Measurements from ENCODE around the gene MS4A3. TPM values are rescaled to one million over a fixed set of nuclear protein-coding genes. Genes with fewer than 3 reads are reported as not detected.
"Not testable (repeated sequence)": the region's sequence is repeated elsewhere in the genome, so short reads cannot be mapped to it uniquely, and the experiment has no call there.

MS4A3 gene
- total and polyA plus RNA-seq, 10 of the 15 experiments (the other 5 are each of a cell fraction or from before 2014, with no cell fraction given) = 0.13 TPM; not detected in 9

DNA sequence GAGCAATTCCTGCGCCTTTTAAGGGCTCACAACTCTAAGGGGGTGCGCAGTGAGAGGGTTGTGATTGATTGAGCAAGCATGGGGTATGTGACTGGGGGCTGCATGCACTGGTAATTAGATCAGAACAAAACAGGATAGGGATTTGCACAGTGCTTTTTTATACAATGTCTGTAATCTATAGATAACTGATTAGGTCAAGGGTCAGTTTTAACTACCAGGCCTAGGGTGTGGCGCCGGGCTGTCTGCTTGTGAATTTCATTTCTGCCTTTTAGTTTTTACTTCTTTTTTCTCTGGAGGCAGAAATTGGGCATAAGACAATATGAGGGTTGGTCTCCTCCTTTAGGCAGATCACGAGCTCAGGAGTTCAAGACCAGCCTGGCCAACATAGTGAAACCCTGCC, 52.2 kb downstream of the MS4A3 start:
- 58% methylated on average over 5 of the region's 5 CpGs for WGBS (ENCODE audit: insufficient coverage, insufficient replicate concordance, low lambda C conversion rate, missing lambda C conversion rate)
- H3K9me3 ChIP-seq (replicated peaks; ENCODE audit: control insufficient read depth, insufficient read depth, low read length); CTCF ChIA-PET; H3K27me3 ChIP-seq (replicated peaks in 1 of 2; ENCODE audit: control insufficient read depth in 2 of 2, insufficient read depth in 2 of 2, low read length in 1 of 2); in situ Hi-C loops (cut with MboI); H3K4me1 ChIP-seq (ENCODE audit: control insufficient read depth, insufficient read depth, low read length); H2AFZ ChIP-seq (ENCODE audit: control insufficient read depth, low read depth, low read length); H3K27ac ChIP-seq (ENCODE audit: control insufficient read depth, insufficient read depth); intact Hi-C loops (cut with micrococcal nuclease; ENCODE audit: unreplicated experiment); H3K4me3 ChIP-seq; H3K9ac ChIP-seq (ENCODE audit: control insufficient read depth, insufficient read depth, low read length); POLR2A ChIA-PET; ATAC-seq; FAIRE-seq; SMC1A ChIA-PET (ENCODE audit: uncharacterized antibody, unreplicated experiment); H4K20me1 ChIP-seq (ENCODE audit: control insufficient read depth, insufficient read depth); DNase-seq (ENCODE audit: low read depth, low spot score); H3K36me3 ChIP-seq (ENCODE audit: control insufficient read depth in 2 of 2, insufficient read depth in 2 of 2, low read length in 1 of 2); BruUV-seq (replicated peaks); H3K79me2 ChIP-seq (ENCODE audit: control insufficient read depth, insufficient read depth, low read length); H3K4me2 ChIP-seq (ENCODE audit: control insufficient read depth, insufficient read depth); RAD21 ChIA-PET (ENCODE audit: unreplicated experiment): not testable (repeated sequence)

DNA sequence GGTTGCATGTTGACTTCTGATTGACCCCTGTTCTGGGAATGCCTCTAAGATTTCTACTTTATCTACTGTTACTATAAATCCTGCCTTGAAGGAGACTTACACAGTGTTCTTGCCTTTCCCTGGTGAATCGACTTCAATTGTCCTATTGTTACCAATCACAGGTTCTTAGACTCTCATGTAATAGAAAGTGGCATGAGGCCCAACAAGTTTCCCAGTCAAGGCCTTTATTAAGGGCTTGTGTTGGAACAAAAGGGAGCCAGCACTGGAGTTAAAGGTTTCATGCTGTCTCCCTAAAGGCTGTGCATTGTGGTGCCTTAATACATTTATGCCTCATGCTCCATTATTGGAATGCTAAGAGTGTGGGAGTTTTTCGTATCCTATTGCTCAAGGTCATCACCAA, 55.3 kb downstream of the MS4A3 start:
- H2AFZ ChIP-seq (ENCODE audit: control insufficient read depth, low read depth, low read length) = no peak overlapping the region
- no peaks in the 10 kb centered on the region for H3K36me3 ChIP-seq (ENCODE audit: control insufficient read depth in 2 of 2, insufficient read depth in 2 of 2, low read length in 1 of 2)
- ChIA-PET POLR2A (no interaction called here), SMC1A (ENCODE audit: uncharacterized antibody, unreplicated experiment) (no interaction called here), RAD21 (ENCODE audit: unreplicated experiment) (no interaction called here), CTCF (no interaction called here)
- H3K4me3 ChIP-seq = no peak overlapping the region
- no peak overlapping the region for H3K27ac ChIP-seq (ENCODE audit: control insufficient read depth, insufficient read depth)
- H3K4me2 ChIP-seq (ENCODE audit: control insufficient read depth, insufficient read depth) = no peak overlapping the region
- no TSS peak for BruUV-seq (replicated peaks)
- intact Hi-C loops (cut with micrococcal nuclease; ENCODE audit: unreplicated experiment) (no loop called here), in situ Hi-C loops (cut with MboI) (no loop called here)
- H3K4me1 ChIP-seq (ENCODE audit: control insufficient read depth, insufficient read depth, low read length) = no peaks in the 10 kb centered on the region
- no peak for DNase-seq (ENCODE audit: low read depth, low spot score)
- ATAC-seq = no peak
- no peaks in the 10 kb centered on the region for H4K20me1 ChIP-seq (ENCODE audit: control insufficient read depth, insufficient read depth)
- WGBS (ENCODE audit: insufficient coverage, insufficient replicate concordance, low lambda C conversion rate, missing lambda C conversion rate) = 0% methylated on average over 2 of the region's 2 CpGs
- H3K79me2 ChIP-seq (ENCODE audit: control insufficient read depth, insufficient read depth, low read length) = no peaks in the 10 kb centered on the region
- no peak for FAIRE-seq
- no peaks in the 10 kb centered on the region for H3K9me3 ChIP-seq (replicated peaks; ENCODE audit: control insufficient read depth, insufficient read depth, low read length)
- H3K9ac ChIP-seq (ENCODE audit: control insufficient read depth, insufficient read depth, low read length) = no peak overlapping the region
- H3K27me3 ChIP-seq (replicated peaks in 1 of 2; ENCODE audit: control insufficient read depth in 2 of 2, insufficient read depth in 2 of 2, low read length in 1 of 2) = no peaks in the 10 kb centered on the region; a peak in 1 of 4 replicates
- TF ChIP-seq TCF12 (IDR thresholded peaks at IDR 0.05; ENCODE audit: low read depth, low read length) (no peak), SUZ12 (IDR thresholded peaks at IDR 0.05; ENCODE audit: unreplicated experiment) (no peak), BRCA1 (IDR thresholded peaks at IDR 0.05; ENCODE audit: low read depth, low read length) (no peak), SPI1 (IDR thresholded peaks at IDR 0.05; ENCODE audit: borderline replicate concordance, insufficient read depth, low read depth, low read length) (no peak), LARP7 (IDR thresholded peaks at IDR 0.05) (no peak), BMI1 (IDR thresholded peaks at IDR 0.05; ENCODE audit: borderline replicate concordance) (no peak), STAT1 (conservative IDR thresholded peaks at IDR 0.05) (no peak), BHLHE40 (IDR thresholded peaks at IDR 0.05; ENCODE audit: borderline replicate concordance in 1 of 2, low read depth in 2 of 2, low read length in 1 of 2) (no peak), CBX3 (IDR thresholded peaks at IDR 0.05; ENCODE audit: borderline replicate concordance, low read depth) (no peak)
- TF ChIP-seq, protein P1, sequence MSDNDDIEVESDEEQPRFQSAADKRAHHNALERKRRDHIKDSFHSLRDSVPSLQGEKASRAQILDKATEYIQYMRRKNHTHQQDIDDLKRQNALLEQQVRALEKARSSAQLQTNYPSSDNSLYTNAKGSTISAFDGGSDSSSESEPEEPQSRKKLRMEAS (IDR thresholded peaks at IDR 0.05; ENCODE audit: low read depth, low read length) = no peak
- TF ChIP-seq, protein P2, sequence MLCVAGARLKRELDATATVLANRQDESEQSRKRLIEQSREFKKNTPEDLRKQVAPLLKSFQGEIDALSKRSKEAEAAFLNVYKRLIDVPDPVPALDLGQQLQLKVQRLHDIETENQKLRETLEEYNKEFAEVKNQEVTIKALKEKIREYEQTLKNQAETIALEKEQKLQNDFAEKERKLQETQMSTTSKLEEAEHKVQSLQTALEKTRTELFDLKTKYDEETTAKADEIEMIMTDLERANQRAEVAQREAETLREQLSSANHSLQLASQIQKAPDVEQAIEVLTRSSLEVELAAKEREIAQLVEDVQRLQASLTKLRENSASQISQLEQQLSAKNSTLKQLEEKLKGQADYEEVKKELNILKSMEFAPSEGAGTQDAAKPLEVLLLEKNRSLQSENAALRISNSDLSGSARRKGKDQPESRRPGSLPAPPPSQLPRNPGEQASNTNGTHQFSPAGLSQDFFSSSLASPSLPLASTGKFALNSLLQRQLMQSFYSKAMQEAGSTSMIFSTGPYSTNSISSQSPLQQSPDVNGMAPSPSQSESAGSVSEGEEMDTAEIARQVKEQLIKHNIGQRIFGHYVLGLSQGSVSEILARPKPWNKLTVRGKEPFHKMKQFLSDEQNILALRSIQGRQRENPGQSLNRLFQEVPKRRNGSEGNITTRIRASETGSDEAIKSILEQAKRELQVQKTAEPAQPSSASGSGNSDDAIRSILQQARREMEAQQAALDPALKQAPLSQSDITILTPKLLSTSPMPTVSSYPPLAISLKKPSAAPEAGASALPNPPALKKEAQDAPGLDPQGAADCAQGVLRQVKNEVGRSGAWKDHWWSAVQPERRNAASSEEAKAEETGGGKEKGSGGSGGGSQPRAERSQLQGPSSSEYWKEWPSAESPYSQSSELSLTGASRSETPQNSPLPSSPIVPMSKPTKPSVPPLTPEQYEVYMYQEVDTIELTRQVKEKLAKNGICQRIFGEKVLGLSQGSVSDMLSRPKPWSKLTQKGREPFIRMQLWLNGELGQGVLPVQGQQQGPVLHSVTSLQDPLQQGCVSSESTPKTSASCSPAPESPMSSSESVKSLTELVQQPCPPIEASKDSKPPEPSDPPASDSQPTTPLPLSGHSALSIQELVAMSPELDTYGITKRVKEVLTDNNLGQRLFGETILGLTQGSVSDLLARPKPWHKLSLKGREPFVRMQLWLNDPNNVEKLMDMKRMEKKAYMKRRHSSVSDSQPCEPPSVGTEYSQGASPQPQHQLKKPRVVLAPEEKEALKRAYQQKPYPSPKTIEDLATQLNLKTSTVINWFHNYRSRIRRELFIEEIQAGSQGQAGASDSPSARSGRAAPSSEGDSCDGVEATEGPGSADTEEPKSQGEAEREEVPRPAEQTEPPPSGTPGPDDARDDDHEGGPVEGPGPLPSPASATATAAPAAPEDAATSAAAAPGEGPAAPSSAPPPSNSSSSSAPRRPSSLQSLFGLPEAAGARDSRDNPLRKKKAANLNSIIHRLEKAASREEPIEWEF (IDR thresholded peaks at IDR 0.05; ENCODE audit: insufficient replicate concordance, low read depth, low read length) = no peak
- TF ChIP-seq, protein P3, sequence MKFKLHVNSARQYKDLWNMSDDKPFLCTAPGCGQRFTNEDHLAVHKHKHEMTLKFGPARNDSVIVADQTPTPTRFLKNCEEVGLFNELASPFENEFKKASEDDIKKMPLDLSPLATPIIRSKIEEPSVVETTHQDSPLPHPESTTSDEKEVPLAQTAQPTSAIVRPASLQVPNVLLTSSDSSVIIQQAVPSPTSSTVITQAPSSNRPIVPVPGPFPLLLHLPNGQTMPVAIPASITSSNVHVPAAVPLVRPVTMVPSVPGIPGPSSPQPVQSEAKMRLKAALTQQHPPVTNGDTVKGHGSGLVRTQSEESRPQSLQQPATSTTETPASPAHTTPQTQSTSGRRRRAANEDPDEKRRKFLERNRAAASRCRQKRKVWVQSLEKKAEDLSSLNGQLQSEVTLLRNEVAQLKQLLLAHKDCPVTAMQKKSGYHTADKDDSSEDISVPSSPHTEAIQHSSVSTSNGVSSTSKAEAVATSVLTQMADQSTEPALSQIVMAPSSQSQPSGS (IDR thresholded peaks at IDR 0.05; ENCODE audit: low read length) = no peak

Measured in GM12878 (cell line).